Naive thymus-derived CD8-positive, alpha-beta T cell (primary cell): ENCODE measurements around the gene MZF1. TPM values are rescaled to one million over a fixed set of nuclear protein-coding genes. Genes with fewer than 3 reads are reported as not detected.

Experiments used
- ATAC-seq, 2 donors: fragments of 150-1000 bp; cut with Tn5 transposase in 1 of 2; sonication (Bioruptor Pico), chemical (Tn5 transposase) in 1 of 2; 1 replicate in 1 of 2; 2 replicates in 1 of 2; pipeline ENCODE4 v1.10.0; 2021; ENCODE audit warnings: mild to moderate bottlenecking in 2 of 2, moderate library complexity in 2 of 2
- POLR2A ChIA-PET: fragments of 350-600 bp; sonication (Branson Sonifier 250); formaldehyde crosslinking; loops from one replicate; lab custom pipeline; 2021; ENCODE audit warnings: antibody characterized with exemption; lab: Charles Lee
- DNase-seq, 10 donors: peaks; one replicate each; pipeline versions ENCODE4 v3.0.0 to v3.0.0-alpha.2; 2020 to 2022
- H3K27ac Mint-ChIP-seq, 10 donors: one replicate each; pipeline ENCODE4 v1.8.0; 2020 to 2022; ENCODE audit warnings: mild to moderate bottlenecking in 10 of 10, mixed read lengths in 10 of 10, moderate library complexity in 4 of 10, inconsistent platforms in 1 of 10
- H3K27me3 Mint-ChIP-seq, 5 donors: one replicate each; pipeline ENCODE4 v1.8.0; 2021 to 2022; ENCODE audit warnings: mixed read lengths in 5 of 5
- H3K36me3 Mint-ChIP-seq, 3 donors: one replicate each; pipeline ENCODE4 v1.8.0; 2020 to 2022; ENCODE audit warnings: mixed read lengths in 3 of 3, mild to moderate bottlenecking in 2 of 3, inconsistent platforms in 1 of 3
- H3K4me1 Mint-ChIP-seq, 4 donors: one replicate each; pipeline ENCODE4 v1.8.0; 2021 to 2022; ENCODE audit warnings: mixed read lengths in 4 of 4
- H3K4me3 Mint-ChIP-seq, 10 donors: one replicate each; pipeline ENCODE4 v1.8.0; 2020 to 2022; ENCODE audit warnings: mild to moderate bottlenecking in 10 of 10, mixed read lengths in 10 of 10, moderate library complexity in 6 of 10, inconsistent platforms in 1 of 10
- H3K9me3 Mint-ChIP-seq, 9 donors: one replicate each; pipeline ENCODE4 v1.8.0; 2020 to 2022; ENCODE audit warnings: mixed read lengths in 9 of 9, mild to moderate bottlenecking in 3 of 9, inconsistent platforms in 1 of 9, moderate library complexity in 1 of 9
- polyA plus RNA-seq, 3 donors: library from polyadenylated mRNA; unstranded; fragments of 300-500 nt; fragmentation: Illumina TruSeq; gene quantifications; one replicate each; pipeline ENCODE4 v1.2.3, GENCODE V29; 2021
- total RNA-seq, 8 experiments: library from RNA in 2 of 8; stranded (reverse) in 2 of 8; gene quantifications; one replicate each; pipeline ENCODE4 v1.2.3 and lab custom pipeline; 2021 to 2026

The MZF1 gene
- total and polyA plus RNA-seq, 5 experiments from 2014 or later = 9.1 to 53.2 (median 12.7) TPM

GRCh38 chr19:58558623-58559274, 14.4 kb downstream of the MZF1 start:
- Mint-ChIP-seq H3K9me3 (no peaks in the 10 kb centered on the region), H3K4me3 (peak overlapping the region; percentile 94 to 99 (median 97)), H3K27ac (peak overlapping the region; percentile 93 to 100 (median 98)), H3K36me3 (peaks cover 0 to 20% (median 8%) of the 10 kb centered on the region in 3 donors), H3K27me3 (peaks cover 0 to 2% (median 0%) of the 10 kb centered on the region in 5 donors), H3K4me1 (peaks cover 33 to 81% (median 80%) of the 10 kb centered on the region in 4 donors)
- DNase-seq (peak; percentile 99 to 100 (median 100)), ATAC-seq (peak; percentile 68 to 72)
- POLR2A ChIA-PET = interaction anchor here (0.9 to 9.1 kb wide), 6 partner anchors 8 to 211 kb away, joined by 3 to 91 read pairs (median 5); partner anchors contain the start of genes TRIM28 and ZBTB45

- ATAC-seq = peak; percentile 12 to 18
- DNase-seq = peak in 7 of 10 donors; percentile 46 to 81 (median 57)
- POLR2A ChIA-PET = interaction anchor here (0.9 to 9.1 kb wide), 6 partner anchors 9 to 211 kb away, joined by 3 to 91 read pairs (median 5); partner anchors contain the start of genes TRIM28 and ZBTB45
- H3K4me1 Mint-ChIP-seq = peaks cover 28 to 78% (median 78%) of the 10 kb centered on the region in 4 donors
- no peaks in the 10 kb centered on the region for H3K9me3 Mint-ChIP-seq
- peak within 1 kb of the TSS; percentile 93 to 100 (median 99) for H3K27ac Mint-ChIP-seq
- peak within 1 kb of the TSS; percentile 96 to 99 (median 97) for H3K4me3 Mint-ChIP-seq
- peaks cover 0 to 24% (median 11%) of the 10 kb centered on the region in 3 donors for H3K36me3 Mint-ChIP-seq
- H3K27me3 Mint-ChIP-seq = peaks cover 0 to 2% (median 0%) of the 10 kb centered on the region in 5 donors
Observed at GRCh38 chr19:58558066-58558622, 15.0 kb downstream of the MZF1 start, which contains the start of gene UBE2M. UBE2M (minus strand) TSS chr19:58558611; CDS start chr19:58558381, 230 bp downstream.

GRCh38 chr19:58557221-58558065, 15.7 kb downstream of the MZF1 start:
- Mint-ChIP-seq H3K27me3 (peaks cover 0 to 2% (median 0%) of the 10 kb centered on the region in 5 donors), H3K4me3 (peak overlapping the region; percentile 88 to 99 (median 93)), H3K9me3 (no peaks in the 10 kb centered on the region), H3K27ac (peak overlapping the region; percentile 87 to 99 (median 96)), H3K4me1 (peaks cover 34 to 80% (median 79%) of the 10 kb centered on the region in 4 donors), H3K36me3 (peaks cover 4 to 31% (median 15%) of the 10 kb centered on the region in 3 donors)
- ATAC-seq (no peak), DNase-seq (no peak)
- POLR2A ChIA-PET = interaction anchor here (0.9 to 9.1 kb wide), 8 partner anchors 9 to 210 kb away, joined by 3 to 91 read pairs (median 6); partner anchors contain the start of genes TRIM28 and ZBTB45

GRCh38 chr19:58556622-58557220, 16.4 kb downstream of the MZF1 start:
- POLR2A ChIA-PET = interaction anchor here (0.9 to 9.1 kb wide), 4 partner anchors 11 to 37 kb away, joined by 5 to 91 read pairs (median 6); partner anchors contain the start of genes TRIM28 and ZBTB45
- DNase-seq (no peak), ATAC-seq (no peak)
- Mint-ChIP-seq H3K9me3 (no peaks in the 10 kb centered on the region), H3K27ac (peak overlapping the region; percentile 81 to 99 (median 96)), H3K36me3 (peaks cover 4 to 38% (median 18%) of the 10 kb centered on the region in 3 donors), H3K4me1 (peaks cover 34 to 78% (median 74%) of the 10 kb centered on the region in 4 donors), H3K27me3 (peaks cover 0 to 2% (median 0%) of the 10 kb centered on the region in 5 donors), H3K4me3 (peak overlapping the region; percentile 70 to 99 (median 90))

- no peaks in the 10 kb centered on the region for H3K9me3 Mint-ChIP-seq
- peaks cover 34 to 72% (median 67%) of the 10 kb centered on the region in 4 donors for H3K4me1 Mint-ChIP-seq
- peaks cover 0 to 2% (median 0%) of the 10 kb centered on the region in 5 donors for H3K27me3 Mint-ChIP-seq
- ATAC-seq (no peak), DNase-seq (no peak)
- H3K36me3 Mint-ChIP-seq = peaks cover 4 to 44% (median 18%) of the 10 kb centered on the region in 3 donors
- POLR2A ChIA-PET = interaction anchor here (0.5 to 9.1 kb wide), 12 partner anchors 11 to 975 kb away, joined by 3 to 99 read pairs (median 10); partner anchors contain the start of genes MZF1, TRIM28, ZBTB45 and ZNF446
- H3K4me3 Mint-ChIP-seq = peak overlapping the region; percentile 70 to 99 (median 92)
- peak overlapping the region; percentile 81 to 99 (median 98) for H3K27ac Mint-ChIP-seq
Observed at GRCh38 chr19:58555920-58556621, 17.1 kb downstream of the MZF1 start.

- Mint-ChIP-seq H3K36me3 (peaks cover 4 to 50% (median 20%) of the 10 kb centered on the region in 3 donors), H3K9me3 (no peaks in the 10 kb centered on the region), H3K27ac (peak overlapping the region; percentile 94 to 99 (median 98)), H3K4me1 (peaks cover 33 to 68% (median 62%) of the 10 kb centered on the region in 4 donors), H3K27me3 (peaks cover 0 to 2% (median 0%) of the 10 kb centered on the region in 5 donors), H3K4me3 (peak overlapping the region; percentile 86 to 98 (median 96))
- ATAC-seq = peak; percentile 15 to 21
- no peak for DNase-seq
- POLR2A ChIA-PET = interaction anchor here (0.5 to 4.0 kb wide), 14 partner anchors 7 to 975 kb away, joined by 3 to 99 read pairs (median 8); partner anchors contain the start of genes MZF1, TRIM28, ZBTB45 and ZNF446
Observed at GRCh38 chr19:58555369-58555885, 17.7 kb downstream of the MZF1 start.

- peak; percentile 41 to 45 for ATAC-seq
Observed at GRCh38 chr19:58554494-58555368, 18.4 kb downstream of the MZF1 start, which contains the start of gene CHMP2A. CHMP2A (minus strand) TSS chr19:58555105; CDS start chr19:58554212, 893 bp downstream.

GRCh38 chr19:58553799-58554493, 19.2 kb downstream of the MZF1 start:
- DNase-seq (no peak), ATAC-seq (no peak)
- no peaks in the 10 kb centered on the region for H3K9me3 Mint-ChIP-seq
- POLR2A ChIA-PET = interaction anchor here (0.6 to 4.0 kb wide), 17 partner anchors 9 to 380 kb away, joined by 3 to 99 read pairs (median 6); partner anchors contain the start of genes MZF1, RPS5, TRIM28 and ZBTB45
- H3K4me3 Mint-ChIP-seq = peak overlapping the region; percentile 86 to 98 (median 96)
- peak overlapping the region; percentile 94 to 99 (median 98) for H3K27ac Mint-ChIP-seq
- H3K36me3 Mint-ChIP-seq = peaks cover 4 to 64% (median 20%) of the 10 kb centered on the region in 3 donors
- H3K27me3 Mint-ChIP-seq = peaks cover 0 to 2% (median 0%) of the 10 kb centered on the region in 5 donors
- peaks cover 27 to 64% (median 53%) of the 10 kb centered on the region in 4 donors for H3K4me1 Mint-ChIP-seq

More at GRCh38 chr19:58554494-58555368, 18.4 kb downstream of the MZF1 start, which contains the start of gene CHMP2A:
- Mint-ChIP-seq H3K4me3 (peak within 1 kb of the TSS; percentile 86 to 98 (median 96)), H3K27ac (peak within 1 kb of the TSS; percentile 94 to 99 (median 99)), H3K9me3 (no peaks in the 10 kb centered on the region), H3K27me3 (peaks cover 0 to 2% (median 0%) of the 10 kb centered on the region in 5 donors), H3K36me3 (peaks cover 4 to 57% (median 20%) of the 10 kb centered on the region in 3 donors), H3K4me1 (peaks cover 29 to 67% (median 56%) of the 10 kb centered on the region in 4 donors)
- DNase-seq = peak; percentile 95 to 99 (median 96)
- POLR2A ChIA-PET = interaction anchor here (0.6 to 4.0 kb wide), 17 partner anchors 8 to 198 kb away, joined by 3 to 99 read pairs (median 6); partner anchors contain the start of genes MZF1, RPS5, TRIM28 and ZBTB45

- H3K4me3 Mint-ChIP-seq = peak overlapping the region in 5 of 10 donors; percentile 15 to 58 (median 39)
- no peak for DNase-seq
- no peaks in the 10 kb centered on the region for H3K27me3 Mint-ChIP-seq
- H3K4me1 Mint-ChIP-seq = peaks cover 26 to 56% (median 49%) of the 10 kb centered on the region in 4 donors
- peak overlapping the region; percentile 17 to 98 (median 52) for H3K27ac Mint-ChIP-seq
- POLR2A ChIA-PET = interaction anchor here (0.6 to 4.0 kb wide), 5 partner anchors 8 to 173 kb away, joined by 3 to 99 read pairs (median 27); partner anchors contain the start of genes TRIM28 and ZBTB45
- no peak for ATAC-seq
- H3K9me3 Mint-ChIP-seq = no peaks in the 10 kb centered on the region
- peaks cover 4 to 76% (median 20%) of the 10 kb centered on the region in 3 donors for H3K36me3 Mint-ChIP-seq
Observed at GRCh38 chr19:58552655-58553054, 20.5 kb downstream of the MZF1 start.
